HS-5 (cell line): Measurements from ENCODE around the gene B3GNT9.

ENCODE experiments used
- DNase-seq: peaks from one replicate; pipeline ENCODE4 v3.0.0-alpha.2; 2012; ENCODE audit warnings: low read depth

Gene B3GNT9, protein sequence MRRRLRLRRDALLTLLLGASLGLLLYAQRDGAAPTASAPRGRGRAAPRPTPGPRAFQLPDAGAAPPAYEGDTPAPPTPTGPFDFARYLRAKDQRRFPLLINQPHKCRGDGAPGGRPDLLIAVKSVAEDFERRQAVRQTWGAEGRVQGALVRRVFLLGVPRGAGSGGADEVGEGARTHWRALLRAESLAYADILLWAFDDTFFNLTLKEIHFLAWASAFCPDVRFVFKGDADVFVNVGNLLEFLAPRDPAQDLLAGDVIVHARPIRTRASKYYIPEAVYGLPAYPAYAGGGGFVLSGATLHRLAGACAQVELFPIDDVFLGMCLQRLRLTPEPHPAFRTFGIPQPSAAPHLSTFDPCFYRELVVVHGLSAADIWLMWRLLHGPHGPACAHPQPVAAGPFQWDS

DNA sequence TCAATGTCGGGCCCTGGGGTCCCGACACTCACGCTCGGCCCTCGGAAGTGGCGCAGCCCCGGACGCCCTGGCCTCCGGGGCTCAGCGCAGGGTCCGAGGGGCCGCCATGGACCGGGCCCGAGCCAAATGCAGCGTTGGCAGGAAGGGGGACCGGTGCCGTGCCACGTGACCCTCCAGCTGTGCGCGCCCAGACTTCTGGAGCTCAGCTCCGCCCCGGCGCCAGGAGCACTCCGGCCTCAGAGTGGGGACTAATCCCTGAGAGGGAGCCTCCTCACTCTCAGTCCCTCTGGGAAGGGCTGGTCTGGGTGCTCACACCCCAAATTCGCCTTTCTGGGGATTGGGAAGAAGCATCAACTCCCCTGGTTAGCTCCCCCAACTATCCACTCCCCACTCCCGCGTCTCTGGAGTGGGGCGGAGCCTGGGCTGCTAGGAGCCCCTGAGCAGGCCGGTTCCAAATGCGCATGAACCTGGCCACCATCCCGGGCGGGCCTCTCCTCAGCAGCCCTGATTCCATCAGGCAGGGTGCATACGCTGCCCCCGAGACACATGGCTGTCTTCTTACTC lies at the start of gene B3GNT9:
B3GNT9 (minus strand) TSS at position 166 of the 564 bp plus-strand sequence. CDS start 513 bp downstream, outside the sequence.
- peak; percentile 58 for DNase-seq

DNA sequence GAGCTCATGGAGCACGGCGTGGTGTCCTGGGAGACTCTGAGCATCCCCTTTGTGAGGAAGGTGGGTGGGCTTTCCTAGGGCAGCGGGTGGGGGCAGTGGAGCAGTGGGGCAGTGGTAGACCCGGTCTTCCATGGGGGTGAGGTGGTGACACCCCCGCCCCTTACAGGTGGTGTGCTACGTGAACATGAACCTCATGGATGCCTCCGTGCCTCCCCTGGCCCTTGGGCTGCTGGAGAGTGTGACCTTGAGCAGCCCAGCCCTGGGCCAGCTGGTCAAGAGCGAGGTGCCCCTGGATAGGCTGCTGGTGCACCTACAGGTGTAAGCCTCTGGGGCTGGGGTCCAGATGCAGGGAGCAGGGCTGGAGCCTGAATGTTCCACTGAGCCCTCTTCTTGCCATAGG lies 49.7 kb upstream of the B3GNT9 start:
- no peak for DNase-seq

GRCh38 chr16:67199808-67200198 lies 49.0 kb upstream of the B3GNT9 start:
- no peak for DNase-seq

GRCh38 chr16:67199011-67199807 lies 48.4 kb upstream of the B3GNT9 start, which contains the start of gene ELMO3:
Gene ELMO3 (plus strand): TSS chr16:67199131. CDS start chr16:67199327, 196 bp downstream.
- DNase-seq, result no peak

DNA sequence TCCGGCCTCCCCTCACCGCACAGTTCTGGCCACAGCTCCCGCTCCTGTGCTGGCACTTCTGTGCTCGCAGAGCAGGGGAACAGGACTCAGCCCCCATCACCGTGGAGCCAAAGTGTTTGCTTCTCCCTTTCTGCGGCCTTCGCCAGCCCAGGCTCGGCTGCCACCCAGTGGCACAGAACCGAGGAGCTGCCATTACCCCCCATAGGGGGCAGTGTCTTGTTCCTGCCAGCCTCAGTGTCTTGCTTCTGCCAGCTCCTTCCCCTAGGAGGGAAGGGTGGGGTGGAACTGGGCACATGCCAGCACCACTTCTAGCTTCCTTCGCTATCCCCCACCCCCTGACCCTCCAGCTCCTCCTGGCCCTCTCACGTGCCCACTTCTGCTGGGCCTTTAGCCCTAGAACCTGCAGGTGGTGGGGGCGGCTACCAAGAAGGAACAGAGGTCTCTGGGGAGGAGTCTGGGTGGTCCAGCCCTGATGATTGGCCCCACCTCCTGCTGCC lies 47.5 kb upstream of the B3GNT9 start:
- no peak for DNase-seq

DNA sequence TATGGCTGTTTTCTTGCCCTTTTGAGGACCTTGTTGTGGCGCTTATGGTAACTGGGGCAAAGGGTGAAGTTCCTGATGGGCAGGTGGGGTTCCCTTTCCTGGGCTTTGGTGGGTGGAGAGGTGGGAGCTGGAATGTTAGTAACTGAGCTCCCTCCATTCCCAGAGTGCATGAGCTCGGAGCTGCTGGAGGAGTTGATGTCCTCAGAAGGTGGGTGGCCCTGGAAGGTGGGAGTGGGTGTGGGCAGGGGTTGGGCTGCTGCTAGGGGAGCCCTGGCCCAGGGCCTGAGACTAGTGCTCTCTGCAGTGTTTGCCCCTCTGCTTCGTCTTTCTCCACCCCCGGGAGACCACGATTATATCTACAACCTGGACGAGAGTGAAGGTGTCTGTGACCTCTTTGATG lies 46.9 kb upstream of the B3GNT9 start:
- DNase-seq, result no peak

GRCh38 chr16:67196881-67197280 lies 46.1 kb upstream of the B3GNT9 start:
- DNase-seq, result no peak

- DNase-seq, result no peak
Measured at GRCh38 chr16:67195676-67196075, 44.9 kb upstream of the B3GNT9 start.

DNA sequence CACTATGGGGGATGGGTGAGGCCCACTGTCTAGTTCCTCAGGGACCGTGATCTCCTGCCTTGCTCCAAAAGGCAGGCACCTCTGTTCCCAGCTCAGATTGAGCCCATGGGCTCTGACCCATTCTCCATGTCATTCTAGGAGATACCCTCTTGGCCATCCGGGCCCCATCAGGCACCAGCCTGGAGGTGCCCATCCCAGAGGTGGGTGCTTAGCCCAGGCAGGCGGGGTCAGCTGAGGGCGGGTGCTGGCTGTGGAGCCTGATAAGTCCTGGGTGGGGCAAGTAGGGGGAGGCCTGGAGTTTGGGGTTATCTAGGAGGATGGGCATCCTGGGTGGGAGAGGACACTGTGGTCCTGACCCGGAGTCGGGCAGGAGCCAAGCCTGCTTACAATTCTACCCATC lies 43.5 kb upstream of the B3GNT9 start:
- no peak for DNase-seq

DNA sequence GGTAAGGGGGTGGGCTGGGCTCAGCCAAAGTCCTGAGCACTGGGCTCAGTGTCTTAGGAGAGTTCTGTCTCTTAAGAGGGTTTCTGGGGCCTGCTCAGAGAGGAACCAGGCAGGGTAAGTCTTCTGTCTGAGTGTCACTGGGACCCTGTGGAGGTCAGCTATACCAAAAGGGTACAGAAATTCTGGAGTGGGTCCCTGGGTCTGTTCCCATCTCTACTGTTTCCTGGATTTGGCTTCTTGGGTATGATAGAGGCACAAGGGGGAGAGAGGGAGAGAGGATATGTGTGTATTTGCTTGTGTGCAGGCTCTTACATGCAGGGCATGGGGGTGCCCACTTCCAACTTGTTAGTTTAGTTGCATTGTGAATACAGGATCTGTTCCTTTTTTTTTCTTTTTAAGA lies 42.7 kb upstream of the B3GNT9 start:
- no peak for DNase-seq

DNA sequence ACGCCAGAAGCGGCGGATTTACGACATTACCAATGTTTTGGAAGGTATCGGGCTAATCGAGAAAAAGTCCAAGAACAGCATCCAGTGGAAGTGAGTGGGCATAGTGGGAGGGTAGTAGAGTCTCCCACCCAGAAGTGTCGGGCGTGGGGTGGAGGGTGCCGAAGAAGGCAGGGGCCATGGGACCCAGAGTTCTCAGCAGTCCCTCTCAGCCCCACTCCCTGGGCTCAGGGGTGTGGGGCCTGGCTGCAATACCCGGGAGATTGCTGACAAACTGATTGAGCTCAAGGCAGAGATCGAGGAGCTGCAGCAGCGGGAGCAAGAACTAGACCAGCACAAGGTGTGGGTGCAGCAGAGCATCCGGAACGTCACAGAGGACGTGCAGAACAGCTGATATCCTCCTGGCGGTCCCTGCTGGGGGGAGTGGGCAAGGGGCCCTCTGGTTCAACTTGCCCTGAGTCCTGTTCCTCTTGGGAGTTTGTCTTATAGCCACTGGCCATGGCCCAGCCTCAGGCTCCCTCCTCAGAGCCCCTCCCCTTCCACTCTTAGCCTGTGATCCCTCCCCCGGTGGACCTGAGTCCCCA lies 42.1 kb upstream of the B3GNT9 start:
- no peak for DNase-seq

GRCh38 chr16:67191995-67192681 lies 41.3 kb upstream of the B3GNT9 start, which contains the start of gene E2F4:
Gene E2F4 (plus strand): TSS chr16:67192155. CDS start chr16:67192228, 73 bp downstream.
- DNase-seq, result peak; percentile 67

- no peak for DNase-seq
Measured at GRCh38 chr16:67191411-67191994, 40.7 kb upstream of the B3GNT9 start.

DNA sequence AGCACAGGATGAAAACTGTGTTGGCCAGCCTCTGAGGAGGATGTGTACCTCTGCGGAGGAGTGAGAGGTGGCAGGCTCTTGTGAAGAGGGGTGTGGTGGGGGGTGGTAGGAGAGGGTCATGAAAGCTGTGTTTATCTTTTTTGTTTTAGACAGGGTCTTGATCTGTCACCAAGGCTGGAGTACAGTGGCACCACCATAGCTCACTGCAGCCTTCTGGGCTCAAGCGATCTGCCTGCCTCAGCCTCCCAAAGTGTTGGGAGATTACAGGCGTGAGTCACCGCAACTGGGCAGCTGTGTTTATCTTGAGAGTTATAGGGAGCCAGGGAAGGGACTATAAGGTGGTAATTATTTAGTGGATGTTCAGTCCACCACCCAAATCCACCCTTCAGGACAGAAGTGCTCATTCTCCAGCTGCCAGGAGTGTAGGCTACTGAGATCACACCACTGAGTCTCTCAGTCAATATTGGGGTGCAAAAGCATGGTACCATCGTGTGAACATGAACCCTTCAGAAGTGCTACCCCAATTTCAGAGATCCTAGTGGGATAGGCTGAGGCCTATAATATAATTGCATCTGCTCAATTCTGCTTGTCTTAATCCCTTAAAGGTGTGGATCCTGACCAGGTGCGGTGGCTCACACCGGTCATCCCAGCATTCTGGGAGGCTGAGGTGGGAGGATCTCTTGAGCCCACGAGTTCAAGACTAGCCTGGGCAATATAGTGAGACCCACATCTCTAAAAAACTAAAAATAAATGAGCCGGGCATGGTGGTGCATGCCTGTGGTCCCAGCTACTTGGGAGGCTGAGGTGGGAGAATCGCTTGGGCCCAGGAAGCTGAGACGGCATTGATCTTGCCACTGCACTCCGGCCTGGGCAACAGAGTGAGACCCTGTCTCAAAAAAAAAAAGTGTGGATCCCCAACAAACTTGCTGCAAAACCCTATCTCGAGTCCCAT lies 39.9 kb upstream of the B3GNT9 start:
- no peak for DNase-seq

DNA sequence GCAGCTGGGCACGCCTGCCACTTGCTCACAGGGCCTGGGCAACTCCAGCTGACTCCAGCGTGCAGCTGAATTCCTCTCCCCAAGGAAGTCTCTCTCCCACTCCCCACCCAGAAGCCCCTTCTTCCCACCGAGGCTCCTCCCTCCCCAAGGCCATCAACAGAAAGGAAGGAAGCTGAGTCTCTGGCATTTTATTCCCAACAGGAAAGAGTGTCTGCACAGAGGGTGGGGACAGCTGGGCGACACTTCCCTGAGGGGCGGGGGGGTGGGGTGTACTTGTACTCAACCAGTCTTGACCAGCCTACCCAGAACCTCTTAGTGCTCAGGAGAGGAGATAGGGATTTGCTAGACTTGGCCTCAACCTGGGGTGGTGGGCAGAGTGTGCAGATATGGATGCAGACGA lies 39.2 kb upstream of the B3GNT9 start, which contains the start of gene EXOC3L1:
EXOC3L1 (minus strand) TSS at position 96 of the 400 bp plus-strand sequence. CDS start 460 bp downstream, outside the sequence.
- no peak for DNase-seq

GRCh38 chr16:67188798-67189197 lies 38.0 kb upstream of the B3GNT9 start:
- no peak for DNase-seq

DNA sequence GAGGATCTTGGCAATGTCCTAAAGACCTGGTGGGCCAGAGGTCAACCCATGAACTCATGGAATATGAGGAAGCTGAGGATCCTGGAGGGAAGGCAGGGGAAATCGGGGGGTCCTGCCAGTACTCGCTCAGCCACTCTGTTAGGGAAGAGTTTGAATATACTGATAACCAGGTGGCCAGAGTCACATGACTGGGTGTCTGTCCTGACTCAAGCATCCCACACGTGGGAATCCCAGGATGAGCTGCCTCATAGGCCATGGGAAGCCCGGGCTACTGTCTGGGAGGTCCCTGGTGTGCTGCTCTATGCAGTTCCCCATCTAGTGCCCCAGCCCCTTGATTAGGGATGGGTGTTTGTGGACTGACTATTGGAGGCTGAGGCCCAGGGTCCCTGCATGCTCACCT lies 37.5 kb upstream of the B3GNT9 start:
- DNase-seq, result no peak

DNA sequence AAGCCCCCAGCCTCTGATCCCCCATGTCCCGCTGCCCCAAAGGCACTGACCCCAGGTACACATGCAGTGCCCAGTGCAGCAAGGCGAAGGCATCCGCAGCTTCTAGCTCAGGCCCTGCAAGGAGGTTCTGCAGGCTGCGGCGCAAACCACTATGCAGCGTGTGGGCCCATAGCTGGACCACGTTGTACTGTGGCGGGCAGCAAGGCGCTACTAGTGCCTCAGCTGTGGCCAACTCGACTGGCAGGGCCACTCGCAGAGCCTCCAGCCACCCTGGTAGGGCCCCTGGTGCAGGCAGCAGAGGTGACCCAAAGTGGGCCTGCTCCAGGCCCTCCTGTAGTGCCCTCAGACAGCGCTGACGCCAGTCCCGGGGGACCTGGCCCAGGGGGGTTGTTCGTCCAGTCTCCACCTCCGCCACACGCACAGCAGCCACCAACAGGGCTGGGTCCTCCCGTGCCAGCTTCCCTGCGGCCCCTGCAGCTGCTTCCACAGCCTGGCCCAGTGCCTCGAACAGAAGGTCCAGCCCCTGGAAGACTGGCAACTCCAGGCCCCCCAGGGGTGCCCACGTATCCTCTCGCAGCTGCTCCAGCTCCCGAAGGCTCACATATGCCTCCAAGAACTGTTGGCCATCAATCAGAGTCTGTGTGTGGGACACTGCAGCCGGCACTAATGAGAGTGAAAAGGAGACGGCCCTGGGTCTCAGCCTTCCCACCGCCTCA lies 36.5 kb upstream of the B3GNT9 start:
- DNase-seq, result no peak

DNA sequence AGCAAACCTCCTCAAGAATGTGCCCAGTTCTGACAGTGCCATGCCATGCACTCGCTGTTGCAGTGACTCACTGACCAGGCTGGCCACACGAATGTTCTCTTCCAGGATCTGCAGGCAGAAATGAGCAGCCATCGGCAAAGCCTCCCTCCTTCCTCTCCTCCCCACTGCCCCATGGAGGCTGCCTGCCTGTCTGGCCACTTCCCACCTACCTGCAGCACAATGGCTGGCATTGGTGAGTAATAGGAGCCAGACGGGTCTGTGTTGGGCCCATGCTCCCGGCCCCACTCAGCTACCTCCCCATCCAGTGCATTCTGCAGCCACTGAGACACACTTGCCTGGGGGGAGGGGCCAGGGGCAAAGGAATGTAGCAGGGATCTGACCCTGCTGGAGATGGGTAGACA lies 35.8 kb upstream of the B3GNT9 start:
- no peak for DNase-seq
